Erythroblast (primary cell): Measurements from ENCODE around the gene LINGO1.

Experiments
- DNase-seq, 2 experiments: peaks; one replicate each; lab custom pipeline; 2025; lab: John Stamatoyannopoulos, UW
- GATA1 ChIP-seq: IDR thresholded peaks from 2 replicates; pipeline ENCODE4 v1.6.1; 2011; ENCODE audit warnings: low read depth, mild to moderate bottlenecking, control low read depth, low read length, moderate library complexity
- POLR2A ChIP-seq: IDR thresholded peaks from 2 replicates; pipeline ENCODE4 v1.6.1; 2011; ENCODE audit warnings: mild to moderate bottlenecking, low read length

Gene LINGO1

GRCh38 chr15:77645602-77646001, 12.9 kb upstream of the LINGO1 start:
- TF ChIP-seq GATA1 (no peak), POLR2A (no peak)
- no peak for DNase-seq

GRCh38 chr15:77644543-77645247, 12.0 kb upstream of the LINGO1 start:
- TF ChIP-seq POLR2A (no peak), GATA1 (no peak)
- no peak for DNase-seq

DNA sequence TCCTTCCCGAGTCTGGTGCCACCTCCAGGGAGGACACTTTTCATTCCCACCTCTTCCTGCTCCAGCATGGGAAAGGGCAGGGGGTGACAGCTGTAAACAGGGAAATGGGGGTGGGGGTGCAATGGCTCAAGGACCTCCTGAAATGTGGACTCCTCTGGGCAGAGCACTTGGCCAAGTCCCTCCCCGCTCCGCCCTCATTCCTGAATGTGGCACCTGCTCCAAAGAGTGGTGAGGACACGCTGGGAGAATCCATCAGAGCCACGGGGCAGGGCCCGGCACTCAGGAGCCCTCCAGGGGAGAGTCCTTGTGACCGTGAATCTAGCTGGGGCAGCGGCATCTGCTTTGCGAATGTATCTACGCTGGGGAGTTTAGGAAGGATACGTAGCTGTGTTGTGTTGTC, 11.1 kb upstream of the LINGO1 start:
- no peak for DNase-seq
- TF ChIP-seq GATA1 (no peak), POLR2A (no peak)

GRCh38 chr15:77642793-77643430, 10.2 kb upstream of the LINGO1 start:
- DNase-seq = peak; percentile 6 to 35
- no peak for TF ChIP-seq POLR2A
- no peak for TF ChIP-seq GATA1

- DNase-seq = no peak
- TF ChIP-seq GATA1 (no peak), POLR2A (no peak)
Observed at GRCh38 chr15:77641999-77642398, 9.3 kb upstream of the LINGO1 start.

DNA sequence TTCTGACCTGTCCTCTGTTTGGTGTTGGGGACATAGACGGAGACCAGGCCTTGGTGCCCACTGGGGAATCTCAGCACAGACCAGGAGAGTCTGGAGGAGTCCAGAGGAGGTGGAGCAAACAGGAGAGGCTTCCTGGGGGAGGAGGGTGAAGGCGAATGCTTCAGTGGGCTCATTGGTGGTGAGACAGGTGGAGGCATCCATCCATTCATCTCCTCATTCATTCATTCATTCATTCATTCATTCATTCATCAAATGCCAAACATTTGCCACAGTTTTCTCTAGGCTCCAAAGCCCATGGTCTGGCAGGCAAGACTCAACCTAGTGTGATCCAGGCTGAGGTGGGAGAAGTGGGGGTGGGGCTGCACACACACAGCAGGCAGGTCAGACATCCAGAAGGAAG, 7.9 kb upstream of the LINGO1 start:
- DNase-seq = no peak

DNA sequence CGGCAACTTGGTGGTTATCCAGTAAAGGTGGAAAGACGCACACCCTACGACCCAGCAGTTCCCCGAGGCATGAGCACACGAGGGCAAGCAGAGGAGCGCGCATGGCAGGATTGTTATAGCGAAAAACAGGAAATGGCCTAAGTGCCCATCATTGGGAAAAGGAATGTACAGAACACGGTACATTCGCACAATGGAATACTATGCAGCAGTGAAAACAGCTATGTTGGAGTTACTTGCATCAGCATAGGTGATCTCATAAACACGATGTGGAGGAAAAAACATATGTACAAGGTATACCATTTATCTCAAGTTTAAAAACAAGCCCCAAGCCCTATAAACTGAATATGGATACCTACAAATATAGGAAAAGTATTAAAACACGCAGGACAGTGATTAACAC, 6.7 kb upstream of the LINGO1 start:
- DNase-seq = no peak
- TF ChIP-seq POLR2A (no peak), GATA1 (no peak)

More for the DNA sequence above, 7.9 kb upstream of the LINGO1 start:
- TF ChIP-seq GATA1 (no peak), POLR2A (no peak)

DNA sequence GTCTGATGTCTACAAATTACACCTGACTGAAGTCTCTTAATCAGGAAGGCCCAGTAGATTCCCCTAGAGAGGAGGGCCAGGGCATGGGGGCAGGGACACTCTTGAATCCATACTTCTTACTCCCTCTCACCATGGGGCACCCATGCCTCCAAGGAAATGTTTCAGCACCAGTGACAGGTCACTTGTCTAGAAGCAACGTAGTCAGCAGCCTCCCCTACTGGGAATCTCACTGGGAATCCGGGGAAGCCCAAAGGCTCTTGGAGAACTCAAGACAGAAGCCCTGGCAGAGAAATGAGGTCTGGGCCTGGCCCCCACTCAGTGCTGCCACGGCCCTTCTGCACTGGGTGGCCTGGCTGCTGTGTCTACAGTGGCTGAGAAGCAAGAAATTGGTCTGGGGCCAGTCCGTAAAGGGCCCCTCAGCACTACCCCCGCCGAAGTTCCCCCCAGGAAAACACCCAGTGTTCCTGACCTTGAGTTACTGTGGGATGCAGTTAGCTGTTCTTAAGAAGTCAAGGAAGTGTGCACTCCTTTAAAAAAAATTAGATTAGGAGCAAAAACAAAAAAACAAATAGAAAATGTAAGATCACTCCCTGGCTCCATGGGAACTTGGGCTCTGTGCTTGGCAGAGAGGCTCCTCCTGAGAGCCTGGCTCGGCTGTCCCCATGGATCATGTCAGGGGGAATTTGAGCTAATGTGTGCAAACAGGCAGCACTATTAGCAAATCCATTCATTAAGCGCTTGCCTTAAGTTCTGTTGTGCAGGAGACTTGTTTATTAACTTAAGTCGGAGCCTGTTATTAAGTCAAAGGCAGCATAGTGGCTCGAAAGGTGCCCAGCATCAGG, 5.4 kb upstream of the LINGO1 start:
- no peak for TF ChIP-seq GATA1
- no peak for TF ChIP-seq POLR2A
- DNase-seq = no peak

- TF ChIP-seq GATA1 (no peak), POLR2A (no peak)
Observed at GRCh38 chr15:77636209-77636608, 3.5 kb upstream of the LINGO1 start.

DNA sequence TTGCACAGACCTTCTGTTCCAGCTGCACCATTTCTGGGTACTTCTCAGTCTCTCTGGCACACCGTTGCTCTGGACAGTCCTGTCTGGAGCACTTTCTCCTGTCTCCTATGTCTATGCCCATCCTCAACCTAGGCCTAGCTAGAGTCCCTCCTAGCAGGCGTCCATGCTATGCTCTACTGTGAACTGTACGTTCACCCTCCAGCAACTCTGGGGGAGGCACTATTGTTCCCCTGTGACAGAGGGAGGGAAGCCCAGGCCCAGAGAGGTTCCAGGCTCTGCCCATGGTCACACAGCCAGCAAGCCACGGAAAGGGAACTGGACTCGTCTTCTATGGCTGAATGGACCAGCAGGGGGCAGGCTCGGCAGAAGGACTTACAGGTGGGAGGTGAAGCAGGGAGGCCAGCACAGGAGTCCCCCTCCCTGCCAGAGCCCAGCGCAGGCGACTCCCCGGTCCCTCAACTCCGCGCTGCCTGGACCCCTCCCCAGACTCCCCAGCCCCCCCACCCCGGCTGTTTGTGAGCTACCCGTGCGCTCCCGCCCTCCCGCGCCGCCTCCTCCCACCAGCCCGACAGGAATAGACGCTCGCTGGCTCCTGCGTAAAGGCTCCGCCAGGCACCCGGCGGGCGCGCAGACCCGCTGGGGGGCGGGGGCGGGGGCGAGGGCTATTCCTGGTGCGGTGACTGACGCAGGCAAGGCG, 1.7 kb upstream of the LINGO1 start:
- DNase-seq = peak; percentile 65 to 72
- no peak for TF ChIP-seq GATA1
- TF ChIP-seq POLR2A = no peak

More at GRCh38 chr15:77636209-77636608, 3.5 kb upstream of the LINGO1 start:
- no peak for DNase-seq

DNA sequence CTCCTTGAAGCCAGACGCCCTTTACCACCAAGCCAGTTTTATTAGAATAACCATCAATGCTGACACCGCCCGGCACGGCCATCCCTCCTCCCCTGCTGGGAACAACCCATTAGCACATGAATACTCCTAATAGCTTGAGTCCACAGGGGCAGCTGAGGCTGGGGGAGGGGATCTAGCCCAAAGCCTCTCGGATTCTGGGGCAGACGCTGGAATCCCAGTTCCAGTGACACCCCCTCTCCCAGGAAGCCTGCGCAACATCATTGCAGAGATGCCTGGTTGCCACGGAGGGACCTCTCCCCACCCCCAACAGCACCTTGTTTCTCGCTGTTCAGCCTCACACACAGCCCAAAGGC, 1.2 kb upstream of the LINGO1 start:
- no peak for DNase-seq
- TF ChIP-seq POLR2A = no peak
- TF ChIP-seq GATA1 = no peak

DNA sequence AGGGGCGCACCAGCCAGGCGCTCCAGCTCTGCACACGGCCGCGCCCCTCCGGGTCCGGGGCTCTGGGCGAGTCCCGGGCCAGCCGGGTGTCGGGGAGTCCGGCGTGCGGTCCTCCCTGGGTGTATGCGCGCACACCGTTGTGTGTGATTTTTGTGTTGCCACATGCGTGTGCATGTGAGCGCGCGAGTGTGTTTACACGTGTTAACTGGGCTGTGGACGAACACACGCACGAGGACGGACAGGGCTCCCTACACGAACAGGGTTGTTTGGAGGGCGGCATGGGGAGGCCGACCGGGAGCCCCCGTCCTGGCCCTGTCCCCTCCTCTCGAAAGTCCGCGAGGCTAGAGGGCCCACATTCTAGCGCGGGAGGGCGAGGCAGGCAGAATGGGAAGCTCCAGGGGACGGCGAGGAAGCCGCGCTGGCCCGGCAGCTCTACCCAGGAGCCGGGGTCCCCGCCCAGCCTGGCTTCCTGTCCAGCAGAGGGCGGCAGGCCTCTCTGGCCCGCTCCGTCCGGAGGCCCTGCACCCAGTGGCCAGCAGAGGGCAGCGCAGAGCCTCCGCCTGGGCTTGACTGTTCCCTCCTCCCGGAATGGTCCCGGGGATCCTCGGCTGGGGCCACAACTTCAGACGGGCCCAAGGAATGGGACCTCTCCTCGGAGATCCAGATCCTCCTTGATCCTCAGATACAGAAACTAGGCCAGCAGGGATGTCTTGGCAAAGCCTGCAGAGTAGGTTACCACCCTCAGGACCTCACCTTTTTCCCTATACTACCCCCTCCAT, 611 bp upstream of the LINGO1 start:
- TF ChIP-seq GATA1 (no peak), POLR2A (no peak)
- peak; percentile 72 to 84 for DNase-seq
